Measurements from ENCODE around the gene ZNF184. TPM values are rescaled to one million over a fixed set of nuclear protein-coding genes. Genes with fewer than 3 reads are reported as not detected.

The ZNF184 gene
- total and polyA plus RNA-seq, 9 of the 15 experiments (the other 6 are each of a cell fraction or from before 2014, with no cell fraction given) = 7.6 to 22.2 (median 12.8) TPM

DNA sequence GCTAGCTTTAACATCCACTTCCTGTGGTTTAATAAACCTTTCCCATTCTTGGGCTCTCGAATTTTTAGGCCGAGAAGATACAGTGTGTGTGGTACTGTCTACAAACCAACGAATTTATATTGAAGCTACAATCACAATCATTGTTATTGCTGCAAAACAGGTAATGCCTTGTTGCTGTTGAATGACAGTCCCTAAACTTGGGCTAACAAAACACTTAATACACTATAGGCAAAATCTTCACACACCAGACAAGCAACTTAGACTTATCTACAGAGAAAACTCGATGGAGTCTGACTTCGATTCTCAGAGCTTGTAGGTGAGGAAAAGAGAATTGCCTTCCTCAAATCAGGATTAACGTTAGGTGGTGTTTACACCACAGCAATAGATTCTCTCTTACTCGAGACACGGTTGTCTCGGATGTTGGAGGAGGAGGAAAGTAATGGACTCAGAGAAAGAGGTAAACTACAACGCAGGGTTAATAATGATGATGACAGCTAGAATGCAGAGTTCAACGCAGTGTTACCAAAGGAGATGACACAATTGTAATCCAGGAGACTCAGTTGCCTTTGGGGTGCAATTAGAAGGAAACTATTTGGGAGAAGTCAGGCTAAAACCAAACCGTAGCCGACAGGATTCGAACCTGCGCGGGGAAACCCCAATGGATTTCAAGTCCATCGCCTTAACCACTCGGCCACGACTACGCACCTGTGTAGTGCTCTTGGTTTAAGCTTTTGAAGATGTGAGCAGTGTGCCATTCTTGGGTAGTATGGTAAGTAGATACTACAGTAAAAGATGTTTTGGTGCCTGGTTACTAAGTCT, 32.5 kb upstream of the ZNF184 start (continued):
- no peak for TF ChIP-seq FUS (optimal IDR thresholded peaks at IDR 0.05; ENCODE audit: low read depth, low read length)
- TF ChIP-seq, protein P1, sequence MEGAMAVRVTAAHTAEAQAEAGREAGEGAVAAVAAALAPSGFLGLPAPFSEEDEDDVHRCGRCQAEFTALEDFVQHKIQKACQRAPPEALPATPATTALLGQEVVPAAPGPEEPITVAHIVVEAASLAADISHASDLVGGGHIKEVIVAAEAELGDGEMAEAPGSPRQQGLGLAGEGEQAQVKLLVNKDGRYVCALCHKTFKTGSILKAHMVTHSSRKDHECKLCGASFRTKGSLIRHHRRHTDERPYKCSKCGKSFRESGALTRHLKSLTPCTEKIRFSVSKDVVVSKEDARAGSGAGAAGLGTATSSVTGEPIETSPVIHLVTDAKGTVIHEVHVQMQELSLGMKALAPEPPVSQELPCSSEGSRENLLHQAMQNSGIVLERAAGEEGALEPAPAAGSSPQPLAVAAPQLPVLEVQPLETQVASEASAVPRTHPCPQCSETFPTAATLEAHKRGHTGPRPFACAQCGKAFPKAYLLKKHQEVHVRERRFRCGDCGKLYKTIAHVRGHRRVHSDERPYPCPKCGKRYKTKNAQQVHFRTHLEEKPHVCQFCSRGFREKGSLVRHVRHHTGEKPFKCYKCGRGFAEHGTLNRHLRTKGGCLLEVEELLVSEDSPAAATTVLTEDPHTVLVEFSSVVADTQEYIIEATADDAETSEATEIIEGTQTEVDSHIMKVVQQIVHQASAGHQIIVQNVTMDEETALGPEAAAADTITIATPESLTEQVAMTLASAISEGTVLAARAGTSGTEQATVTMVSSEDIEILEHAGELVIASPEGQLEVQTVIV (CRISPR knock-in tag; IDR thresholded peaks at IDR 0.05; ENCODE audit: borderline replicate concordance) = no peak
- no peak for TF ChIP-seq SUPT5H (IDR thresholded peaks at IDR 0.05)
- TF ChIP-seq ZC3H11A (IDR thresholded peaks at IDR 0.05; ENCODE audit: low read depth, low read length) = no peak
- TF ChIP-seq, protein P2, sequence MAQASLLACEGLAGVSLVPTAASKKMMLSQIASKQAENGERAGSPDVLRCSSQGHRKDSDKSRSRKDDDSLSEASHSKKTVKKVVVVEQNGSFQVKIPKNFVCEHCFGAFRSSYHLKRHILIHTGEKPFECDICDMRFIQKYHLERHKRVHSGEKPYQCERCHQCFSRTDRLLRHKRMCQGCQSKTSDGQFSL (CRISPR knock-in tag; IDR thresholded peaks at IDR 0.05) = no peak
- TF ChIP-seq, protein P2 (tag; IDR thresholded peaks at IDR 0.05) = no peak
- TF ChIP-seq RCOR1 (IDR thresholded peaks at IDR 0.05; ENCODE audit: borderline replicate concordance in 1 of 2, low read depth in 2 of 2, low read length in 2 of 2) = peak in 1 of 2 experiments; percentile 87; a peak in 2 of 4 replicates
- TF ChIP-seq FOS (IDR thresholded peaks at IDR 0.05; ENCODE audit: extremely low read depth, insufficient read length) = peak; percentile 48
- peak; percentile 88 for TF ChIP-seq TEAD4 (IDR thresholded peaks at IDR 0.05; ENCODE audit: low read length)
- TF ChIP-seq TEAD4 (CRISPR knock-in tag; IDR thresholded peaks at IDR 0.05; ENCODE audit: borderline replicate concordance) = no peak
- TF ChIP-seq MTA3 (IDR thresholded peaks at IDR 0.05; ENCODE audit: borderline replicate concordance) = peak; percentile 86
- peak; percentile 84 to 87 for TF ChIP-seq FOXK2 (conservative IDR thresholded peaks at IDR 0.05 in 1 of 2, IDR thresholded peaks at IDR 0.05 in 1 of 2; ENCODE audit: low read depth in 2 of 2)
- TF ChIP-seq, protein P3, sequence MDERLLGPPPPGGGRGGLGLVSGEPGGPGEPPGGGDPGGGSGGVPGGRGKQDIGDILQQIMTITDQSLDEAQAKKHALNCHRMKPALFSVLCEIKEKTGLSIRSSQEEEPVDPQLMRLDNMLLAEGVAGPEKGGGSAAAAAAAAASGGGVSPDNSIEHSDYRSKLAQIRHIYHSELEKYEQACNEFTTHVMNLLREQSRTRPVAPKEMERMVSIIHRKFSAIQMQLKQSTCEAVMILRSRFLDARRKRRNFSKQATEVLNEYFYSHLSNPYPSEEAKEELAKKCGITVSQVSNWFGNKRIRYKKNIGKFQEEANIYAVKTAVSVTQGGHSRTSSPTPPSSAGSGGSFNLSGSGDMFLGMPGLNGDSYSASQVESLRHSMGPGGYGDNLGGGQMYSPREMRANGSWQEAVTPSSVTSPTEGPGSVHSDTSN (CRISPR knock-in tag; IDR thresholded peaks at IDR 0.05; ENCODE audit: low read depth) = no peak
- TF ChIP-seq, protein P3 (tag; conservative IDR thresholded peaks at IDR 0.05; ENCODE audit: low read depth) = peak; percentile 43
- TF ChIP-seq ZNF408 (CRISPR knock-in tag; IDR thresholded peaks at IDR 0.05; ENCODE audit: low read depth) = no peak
- peak; percentile 60; the same call in 1 of the 2 replicates for TF ChIP-seq JUND (IDR thresholded peaks at IDR 0.05; ENCODE audit: borderline replicate concordance, low read depth, low read length)
- TF ChIP-seq JUND (tag; IDR thresholded peaks at IDR 0.05; ENCODE audit: borderline replicate concordance, low read depth, low read length) = peak; percentile 77; the same call in 2 of the 3 replicates
- peak; percentile 88 for TF ChIP-seq FOXP1 (CRISPR knock-in tag; IDR thresholded peaks at IDR 0.05)
- TF ChIP-seq ZNF668 (CRISPR knock-in tag; IDR thresholded peaks at IDR 0.05) = no peak
- TF ChIP-seq SMARCA4 (IDR thresholded peaks at IDR 0.05) = 0 out of 2 replicates have a peak, but pooled peaks have one; percentile 16
- TF ChIP-seq EWSR1 (IDR thresholded peaks at IDR 0.05; ENCODE audit: borderline replicate concordance, low read depth, partially characterized antibody) = no peak

Data from K562 (cell line).